ENCODE results near the gene SLC9A6.

DNA sequence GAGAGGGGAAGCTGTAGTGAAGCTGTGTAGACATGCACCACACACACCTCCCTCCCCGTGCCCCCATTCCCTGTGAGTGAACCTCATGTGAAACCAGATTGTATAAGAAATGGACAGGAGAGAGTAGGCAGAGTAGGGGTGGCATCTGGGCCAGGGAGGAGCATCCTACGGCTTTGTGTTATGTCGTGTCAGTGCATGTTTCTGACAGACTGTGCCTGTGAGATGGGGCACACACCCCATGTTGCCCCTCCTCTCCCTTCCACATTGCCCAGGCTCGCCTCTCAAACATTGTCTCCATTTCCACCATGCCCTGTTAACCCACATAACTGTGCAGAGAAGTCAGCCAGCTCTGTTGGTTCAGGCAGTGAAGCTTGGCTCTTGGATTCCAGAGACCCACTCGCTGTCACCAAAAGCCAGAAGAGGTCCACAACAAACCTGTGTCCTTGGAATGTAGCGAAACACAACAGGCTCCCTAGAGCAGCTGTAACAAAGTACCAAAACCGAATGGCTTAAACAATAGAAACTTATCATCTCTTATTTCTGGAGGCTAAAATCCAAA is 56.1 kb downstream of the SLC9A6 start:
- TF ChIP-seq, protein P1, sequence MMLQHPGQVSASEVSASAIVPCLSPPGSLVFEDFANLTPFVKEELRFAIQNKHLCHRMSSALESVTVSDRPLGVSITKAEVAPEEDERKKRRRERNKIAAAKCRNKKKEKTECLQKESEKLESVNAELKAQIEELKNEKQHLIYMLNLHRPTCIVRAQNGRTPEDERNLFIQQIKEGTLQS (IDR thresholded peaks at IDR 0.05) = no peak
- TF ChIP-seq, protein P1 (CRISPR knock-in tag; conservative IDR thresholded peaks at IDR 0.05) = no peak
- TF ChIP-seq POLR2AphosphoS5 (IDR thresholded peaks at IDR 0.05; ENCODE audit: control insufficient read depth, insufficient read depth, low read depth, low read length) (no peak), TGIF2 (CRISPR knock-in tag; IDR thresholded peaks at IDR 0.05) (no peak), ZNF699 (CRISPR knock-in tag; IDR thresholded peaks at IDR 0.05; ENCODE audit: insufficient replicate concordance) (no peak), TCF7L2 (IDR thresholded peaks at IDR 0.05; ENCODE audit: low read depth, low read length) (no peak), MYNN (IDR thresholded peaks at IDR 0.05) (no peak), MYNN (CRISPR knock-in tag; IDR thresholded peaks at IDR 0.05) (no peak), MXI1 (IDR thresholded peaks at IDR 0.05; ENCODE audit: low read depth, low read length) (no peak), SMARCB1 (IDR thresholded peaks at IDR 0.05; ENCODE audit: insufficient read length, low read depth) (no peak), NCOA1 (IDR thresholded peaks at IDR 0.05; ENCODE audit: low read depth) (no peak), GATA2 (CRISPR knock-in tag; IDR thresholded peaks at IDR 0.05) (no peak), SMAD3 (CRISPR knock-in tag; conservative IDR thresholded peaks at IDR 0.05) (no peak)
- TF ChIP-seq, protein P2, sequence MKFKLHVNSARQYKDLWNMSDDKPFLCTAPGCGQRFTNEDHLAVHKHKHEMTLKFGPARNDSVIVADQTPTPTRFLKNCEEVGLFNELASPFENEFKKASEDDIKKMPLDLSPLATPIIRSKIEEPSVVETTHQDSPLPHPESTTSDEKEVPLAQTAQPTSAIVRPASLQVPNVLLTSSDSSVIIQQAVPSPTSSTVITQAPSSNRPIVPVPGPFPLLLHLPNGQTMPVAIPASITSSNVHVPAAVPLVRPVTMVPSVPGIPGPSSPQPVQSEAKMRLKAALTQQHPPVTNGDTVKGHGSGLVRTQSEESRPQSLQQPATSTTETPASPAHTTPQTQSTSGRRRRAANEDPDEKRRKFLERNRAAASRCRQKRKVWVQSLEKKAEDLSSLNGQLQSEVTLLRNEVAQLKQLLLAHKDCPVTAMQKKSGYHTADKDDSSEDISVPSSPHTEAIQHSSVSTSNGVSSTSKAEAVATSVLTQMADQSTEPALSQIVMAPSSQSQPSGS (CRISPR knock-in tag; IDR thresholded peaks at IDR 0.05) = no peak

Data from K562 (cell line).